NCI-H187 (cell line): ENCODE data around the gene PP2D1.
"Not testable (repeated sequence)": the region's sequence is repeated elsewhere in the genome, so short reads cannot be mapped to it uniquely, and the experiment has no call there.

ENCODE experiments used
- DNase-seq, 2 experiments: peaks; one replicate each; lab custom pipeline; 2025; lab: John Stamatoyannopoulos, UW

Gene PP2D1

GRCh38 chr3:19970327-19970726 lies 41.7 kb downstream of the PP2D1 start:
- no peak for DNase-seq

- no peak for DNase-seq
Observed at GRCh38 chr3:19967812-19968211, 44.3 kb downstream of the PP2D1 start.

- DNase-seq, result no peak
Observed at GRCh38 chr3:19967208-19967607, 44.9 kb downstream of the PP2D1 start.

DNA sequence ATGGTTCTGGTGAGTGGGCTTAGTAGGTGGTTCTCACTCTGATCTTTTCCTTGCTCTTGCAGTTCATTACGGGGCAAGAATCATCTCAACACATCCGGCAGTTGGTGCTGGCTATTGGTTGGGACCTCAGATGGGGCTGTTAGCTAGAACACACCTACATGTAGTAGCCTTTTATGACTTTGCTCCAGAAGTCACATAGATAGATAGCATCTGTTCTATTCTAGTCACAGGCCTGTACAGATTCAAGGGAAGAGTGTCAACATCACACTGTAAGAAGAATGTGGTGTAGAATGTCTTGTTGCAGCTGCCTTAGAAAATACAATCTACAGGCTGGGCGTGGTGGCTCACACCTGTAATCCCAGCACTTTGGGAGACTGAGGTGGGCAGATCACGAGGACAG lies 50.1 kb downstream of the PP2D1 start:
- no peak for DNase-seq

- DNase-seq, result no peak
Observed at GRCh38 chr3:19960696-19961095, 51.4 kb downstream of the PP2D1 start.

DNA sequence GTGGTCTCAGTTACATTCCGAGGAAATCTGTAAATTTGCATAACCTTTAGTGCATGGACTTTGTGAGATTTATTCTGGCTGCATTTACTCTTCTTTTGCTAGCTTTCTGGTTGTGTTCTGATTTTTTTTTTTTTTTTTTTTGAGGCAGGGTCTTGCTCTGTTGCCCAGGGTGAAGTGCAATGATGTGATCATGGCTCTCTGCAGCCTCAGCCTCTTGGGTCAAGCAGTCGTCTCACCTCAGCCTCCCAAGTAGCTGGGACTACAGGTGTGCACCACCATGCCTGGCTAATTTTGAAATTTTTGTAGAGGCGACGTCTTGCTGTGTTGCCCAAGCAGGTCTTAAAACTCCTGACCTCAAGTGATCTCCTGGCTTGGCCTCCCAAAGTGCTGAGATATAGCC lies 52.6 kb downstream of the PP2D1 start:
- no peak for DNase-seq

- not testable (repeated sequence) for DNase-seq
Observed at GRCh38 chr3:19957354-19957753, 54.7 kb downstream of the PP2D1 start.

GRCh38 chr3:19954676-19955075 lies 57.4 kb downstream of the PP2D1 start:
- DNase-seq, result no peak

DNA sequence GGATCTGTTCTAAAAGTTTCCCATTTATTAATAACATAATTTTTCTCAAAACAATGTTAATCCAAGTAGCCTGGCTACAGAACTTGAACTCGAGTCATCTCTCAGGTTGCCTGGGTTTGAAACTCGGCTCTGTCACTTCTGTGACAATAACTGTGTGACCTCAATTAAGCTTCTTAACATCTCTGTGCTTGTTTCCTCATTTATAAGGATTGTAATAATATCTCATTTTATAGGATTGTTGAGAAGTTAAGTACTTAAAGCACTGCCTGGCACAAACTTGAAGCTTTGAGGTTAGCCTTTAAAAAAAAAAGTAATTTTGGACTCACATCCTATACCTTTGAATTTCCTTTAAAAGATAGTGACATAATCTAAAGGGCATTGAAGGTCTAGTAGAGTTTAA lies 61.7 kb downstream of the PP2D1 start:
- no peak for DNase-seq

GRCh38 chr3:19948226-19948591 lies 63.9 kb downstream of the PP2D1 start:
- no peak for DNase-seq

DNA sequence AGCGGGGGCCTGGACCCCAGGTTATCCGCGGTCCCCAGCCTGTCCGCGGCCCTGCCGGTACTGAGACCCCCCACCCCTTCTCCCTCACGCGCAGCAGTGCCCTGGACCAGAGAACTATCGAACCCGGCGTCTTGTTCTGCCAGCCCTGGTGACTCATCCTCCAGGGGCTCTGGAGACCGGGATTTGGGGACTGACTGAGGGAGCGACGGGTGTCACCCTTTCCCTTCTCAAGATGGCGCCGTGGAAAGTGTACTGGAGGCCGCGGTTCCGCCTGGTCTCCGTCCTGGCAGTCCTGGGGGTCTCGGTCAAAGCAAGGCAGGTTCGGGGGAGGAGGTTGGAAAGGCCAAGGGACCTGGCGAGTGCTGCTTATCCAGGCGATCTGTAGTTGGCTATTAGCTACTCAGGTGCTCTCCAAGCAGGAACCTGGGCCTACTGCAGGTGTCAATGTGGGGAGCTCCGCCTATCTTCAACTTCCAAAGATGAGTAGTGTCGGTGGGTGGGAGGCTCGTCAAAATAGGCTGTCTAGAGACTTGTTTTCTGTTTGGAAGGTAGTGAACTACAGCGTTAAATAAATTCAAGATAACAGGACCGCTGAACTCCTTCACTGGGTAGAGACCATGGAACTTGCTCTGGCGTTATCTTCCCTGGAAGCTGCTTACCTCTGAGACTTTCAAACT lies 64.4 kb downstream of the PP2D1 start:
- DNase-seq, result peak in 1 of 2 experiments; percentile 7

GRCh38 chr3:19946832-19947548 lies 65.1 kb downstream of the PP2D1 start, which contains the start of gene RAB5A:
Gene RAB5A (plus strand): TSS chr3:19947097. CDS start chr3:19950899, 3,802 bp downstream.
- peak; percentile 53 to 92 for DNase-seq

DNA sequence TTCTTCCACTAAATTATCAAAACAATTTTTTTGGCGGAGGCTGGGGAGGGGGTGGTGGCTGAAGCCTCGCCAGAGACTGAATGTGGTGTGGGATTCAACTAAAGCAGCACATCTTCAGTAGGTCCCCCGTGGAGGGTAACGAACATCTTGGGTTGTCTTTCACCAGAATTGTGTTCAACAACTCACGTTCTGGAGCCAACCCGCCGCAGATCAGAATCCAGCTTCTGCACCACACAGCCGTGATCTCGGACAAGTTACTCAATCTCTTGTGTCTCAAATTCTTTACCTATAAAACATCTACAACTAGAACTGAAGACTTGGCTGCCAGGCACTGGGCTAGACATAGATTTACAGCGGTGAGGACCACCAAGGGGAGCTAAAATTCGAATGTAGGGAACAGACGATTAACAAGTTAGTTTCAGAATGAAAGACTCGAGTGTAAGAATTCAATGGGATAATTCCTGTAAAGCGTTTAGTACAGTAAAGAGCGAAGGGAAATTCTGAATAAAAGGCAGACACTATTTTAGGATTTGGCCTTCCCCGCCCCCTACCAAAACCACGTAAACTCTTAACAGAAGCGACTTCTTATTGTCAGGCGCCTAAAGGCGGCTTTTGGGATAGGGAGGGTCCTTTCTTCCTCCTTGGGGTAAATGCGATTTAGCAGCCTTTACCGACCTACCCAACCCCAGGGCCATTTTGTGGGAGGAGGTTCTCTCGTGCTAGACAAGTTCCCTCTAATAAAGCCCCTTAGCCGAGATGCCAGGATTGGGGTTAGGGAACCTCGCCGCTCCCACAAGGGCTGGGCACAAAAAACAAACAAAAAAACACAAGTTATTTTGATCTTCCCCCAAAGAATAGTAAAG lies 65.9 kb downstream of the PP2D1 start:
- no peak for DNase-seq

- DNase-seq, result no peak
Observed at GRCh38 chr3:19945534-19945933, 66.5 kb downstream of the PP2D1 start.

DNA sequence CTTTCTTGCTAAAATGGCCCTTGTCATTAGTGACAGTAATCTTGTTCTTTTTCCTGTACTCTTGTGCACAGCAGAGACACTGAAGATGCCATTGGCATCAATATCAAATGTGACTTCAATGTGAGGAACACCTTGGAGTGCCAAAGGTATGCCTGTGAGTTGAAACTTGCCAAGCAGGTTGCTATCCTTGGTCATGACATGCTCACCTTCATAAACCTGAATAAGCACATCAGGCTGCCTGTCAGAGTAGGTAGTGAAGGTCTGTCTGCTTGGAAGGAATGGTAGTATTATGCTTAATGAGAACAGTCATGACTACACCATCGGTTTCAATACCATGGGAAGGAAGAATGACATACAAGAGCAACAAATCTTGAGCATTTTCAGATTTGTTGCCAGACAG lies 71.4 kb downstream of the PP2D1 start:
- no peak for DNase-seq

DNA sequence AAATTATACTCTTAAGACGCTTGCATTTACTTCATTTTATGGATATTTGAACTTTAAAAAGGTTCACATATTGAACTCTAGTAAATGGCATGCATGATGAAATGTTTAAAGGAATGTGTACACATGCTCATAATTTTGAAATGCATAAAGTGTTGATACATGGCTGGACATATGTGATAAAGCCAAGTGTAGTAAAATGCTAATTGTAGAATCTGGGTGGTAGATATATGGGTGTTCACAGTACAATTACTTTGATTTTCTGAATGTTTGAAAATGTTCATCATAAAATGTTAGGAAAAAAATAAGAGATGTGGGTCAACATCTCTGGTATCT lies 73.8 kb downstream of the PP2D1 start:
- no peak for DNase-seq

DNA sequence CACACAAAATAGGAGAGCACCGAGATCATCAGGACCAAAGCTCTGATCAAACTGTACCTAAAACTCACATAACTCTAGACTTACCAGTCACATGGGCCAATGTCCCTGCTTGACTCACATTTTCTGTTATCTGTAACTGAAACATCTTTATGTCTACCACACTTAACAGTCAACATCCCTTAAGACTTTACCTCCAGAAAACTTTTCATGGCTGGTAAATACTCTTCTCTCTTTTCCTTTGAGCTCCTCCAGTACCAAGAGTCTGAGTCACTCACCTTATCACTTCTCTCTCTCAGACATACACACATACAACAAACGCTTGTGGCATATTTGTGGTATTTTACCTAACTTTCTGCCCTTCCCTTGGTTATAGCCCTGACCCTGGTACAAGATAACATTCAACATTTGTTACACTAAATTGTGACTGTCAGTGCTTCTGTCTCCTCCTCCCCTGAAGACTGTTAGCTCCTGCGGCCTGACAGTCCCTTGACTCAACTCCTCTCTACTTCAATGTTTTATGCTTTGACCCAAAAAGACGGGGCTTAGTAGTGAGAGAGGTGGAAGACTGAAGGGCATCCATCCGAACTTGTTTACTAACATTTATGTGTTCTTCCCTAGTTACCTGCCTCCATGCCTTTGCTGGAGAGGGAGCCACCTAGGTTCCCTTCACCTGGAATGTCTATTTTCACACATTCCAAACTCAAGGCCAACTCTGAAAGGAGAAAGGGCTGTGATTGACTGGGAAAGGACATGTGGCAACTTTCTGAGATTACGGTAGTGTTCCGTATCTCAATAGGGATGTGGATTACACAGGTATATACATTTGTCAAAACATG lies 74.4 kb downstream of the PP2D1 start:
- no peak for DNase-seq
